HepG2 (cell line): Measurements from ENCODE around the gene ERF. TPM values are rescaled to one million over a fixed set of nuclear protein-coding genes. Genes with fewer than 3 reads are reported as not detected.
A peak's percentile ranks its signal among the peaks of the same experiment; 100 is the strongest.

Experiments
- ATAC-seq: fragments of 200-7000 bp; cut with Tn5 transposase; 3 replicates; pipeline ENCODE4 v1.9.1; 2020; ENCODE audit warnings: mild to moderate bottlenecking, moderate library complexity
- BruUV-seq: library from RNA; stranded (reverse); fragments of 400-500 nt; replicated peaks from 2 replicates; lab custom pipeline; 2021; lab: Mats Ljungman, UMichigan
- CTCF ChIA-PET: fragments of 300-600 bp; formaldehyde crosslinking; extraction: SDS; loops from one replicate; lab custom pipeline; 2021; ENCODE audit warnings: low total read pairs, inconsistent platforms, low intra/inter-chr PET ratio; lab: Yijun Ruan, JAX
- POLR2A ChIA-PET: fragments of 350-600 bp; sonication (Branson Sonifier 250); formaldehyde crosslinking; loops from one replicate; lab custom pipeline; 2020; ENCODE audit warnings: antibody characterized with exemption, inconsistent platforms; lab: Yijun Ruan, JAX
- DNase-seq: peaks from one replicate; pipeline ENCODE4 v3.0.0-alpha.2; 2015; ENCODE audit warnings: low spot score
- FAIRE-seq: peaks from 3 replicates; lab custom pipeline; 2011; peaks lifted over from hg19 to GRCh38; lab: Jason Lieb, UNC
- H2AFZ ChIP-seq: one replicate; pipeline ENCODE4 v1.6.1; 2011; ENCODE audit warnings: low read length, inconsistent platforms
- H3K27ac ChIP-seq: fragments of 300-600 bp; 3 replicates; pipeline ENCODE4 v1.8.0; 2011; ENCODE audit warnings: mixed run types, mild to moderate bottlenecking, mixed read lengths, low read length, inconsistent platforms; ENCODE audit not compliant: insufficient read depth; ENCODE audit errors: extremely low read length
- H3K27me3 ChIP-seq, 2 experiments: fragments of 200-600 bp in 1 of 2; 2 replicates in 1 of 2; 3 replicates in 1 of 2; pipeline versions ENCODE4 v1.6.0 to v1.8.0; 2011; ENCODE audit warnings: low read length in 2 of 2, mild to moderate bottlenecking in 2 of 2, moderate library complexity in 2 of 2, inconsistent platforms in 1 of 2; ENCODE audit not compliant: insufficient read depth in 2 of 2, control insufficient read depth in 1 of 2
- H3K36me3 ChIP-seq, 2 experiments: fragments of 200-600 bp in 1 of 2; replicated peaks in 1 of 2; 2 replicates in 1 of 2; 3 replicates in 1 of 2; pipeline versions ENCODE4 v1.5.1 to v1.8.0; 2011; ENCODE audit warnings: low read length in 2 of 2, inconsistent platforms in 1 of 2; ENCODE audit not compliant: insufficient read depth in 2 of 2, control insufficient read depth in 1 of 2
- H3K4me1 ChIP-seq: 2 replicates; pipeline ENCODE4 v1.5.1; 2012; ENCODE audit warnings: low read length, inconsistent platforms; ENCODE audit not compliant: insufficient read depth
- H3K4me2 ChIP-seq: 2 replicates; pipeline ENCODE4 v1.6.0; 2011; ENCODE audit warnings: low read depth, low read length, inconsistent platforms
- H3K4me3 ChIP-seq, 3 experiments: fragments of 200-600 bp in 1 of 3; sonication (generic), shearing (Covaris generic) in 1 of 3; replicated peaks in 1 of 3; 2 replicates each; pipeline ENCODE4 v1.5.1; 2011 to 2016; ENCODE audit warnings: low read length in 3 of 3, inconsistent platforms in 2 of 3, low read depth in 2 of 3, mild to moderate bottlenecking in 2 of 3, control low read depth in 1 of 3, mixed read lengths in 1 of 3; ENCODE audit not compliant: insufficient read depth in 1 of 3
- H3K79me2 ChIP-seq: one replicate; pipeline ENCODE4 v1.6.1; 2011; ENCODE audit warnings: low read length, inconsistent platforms; ENCODE audit not compliant: insufficient read depth
- H3K9ac ChIP-seq: 2 replicates; pipeline ENCODE4 v1.6.0; 2011; ENCODE audit warnings: mild to moderate bottlenecking, low read depth, low read length, inconsistent platforms; ENCODE audit not compliant: insufficient read depth
- H3K9me3 ChIP-seq: 2 replicates; pipeline ENCODE4 v1.5.1; 2012; ENCODE audit warnings: mild to moderate bottlenecking, low read length
- H4K20me1 ChIP-seq: 2 replicates; pipeline ENCODE4 v1.6.0; 2011; ENCODE audit warnings: inconsistent platforms, mild to moderate bottlenecking, low read length, moderate library complexity; ENCODE audit not compliant: insufficient read depth
- AKAP8 ChIP-seq: sonication (generic); formaldehyde crosslinking; IDR thresholded peaks from 2 replicates; pipeline ENCODE4 v1.5.1; 2020; ENCODE audit warnings: mild to moderate bottlenecking, missing genetic modification reagents
- FOXO1 ChIP-seq: sonication (generic); formaldehyde crosslinking; IDR thresholded peaks from 2 replicates; pipeline ENCODE4 v1.4.0; 2020; ENCODE audit warnings: missing genetic modification reagents
- GFI1 ChIP-seq: sonication (generic); formaldehyde crosslinking; IDR thresholded peaks from 2 replicates; pipeline ENCODE4 v1.5.0; 2020; ENCODE audit warnings: missing genetic modification reagents, mild to moderate bottlenecking, borderline replicate concordance
- KDM2A ChIP-seq: sonication (generic); formaldehyde crosslinking; IDR thresholded peaks from 2 replicates; pipeline ENCODE4 v1.4.0; 2020; ENCODE audit warnings: low read depth, missing genetic modification reagents, borderline replicate concordance
- KLF15 ChIP-seq: sonication (generic); formaldehyde crosslinking; IDR thresholded peaks from 2 replicates; pipeline ENCODE4 v1.8.1; 2023; ENCODE audit warnings: borderline replicate concordance, mild to moderate bottlenecking, inconsistent platforms, missing genetic modification reagents, mixed read lengths
- PTBP1 ChIP-seq: fragments of 200-400 bp; formaldehyde crosslinking; IDR thresholded peaks from 2 replicates; pipeline ENCODE4 v1.6.1; 2018; ENCODE audit warnings: low read length, low read depth; ENCODE audit not compliant: poor library complexity, severe bottlenecking
- RBFOX2 ChIP-seq: fragments of 200-400 bp; formaldehyde crosslinking; IDR thresholded peaks from 2 replicates; pipeline ENCODE4 v1.6.1; 2017; ENCODE audit warnings: low read depth, mild to moderate bottlenecking, low read length
- SIX1 ChIP-seq: sonication (generic); formaldehyde crosslinking; IDR thresholded peaks from 2 replicates; pipeline ENCODE4 v1.4.0; 2020; ENCODE audit warnings: missing genetic modification reagents, borderline replicate concordance
- TRIM22 ChIP-seq: fragments of 450-650 bp; IDR thresholded peaks from 2 replicates; pipeline ENCODE4 v1.6.1; 2017
- ZNF564 ChIP-seq: sonication (generic); formaldehyde crosslinking; IDR thresholded peaks from 2 replicates; pipeline ENCODE4 v1.8.1; 2023; ENCODE audit warnings: mild to moderate bottlenecking, missing genetic modification reagents
- ZNF570 ChIP-seq: sonication (generic); formaldehyde crosslinking; IDR thresholded peaks from 2 replicates; pipeline ENCODE4 v1.4.0; 2020; ENCODE audit warnings: mild to moderate bottlenecking, missing genetic modification reagents, borderline replicate concordance
- ZNF883 ChIP-seq: sonication (generic); formaldehyde crosslinking; IDR thresholded peaks from 2 replicates; pipeline ENCODE4 v1.5.1; 2020; ENCODE audit warnings: mild to moderate bottlenecking, missing genetic modification reagents; ENCODE audit errors: not compliant biosample characterization
- WGBS: methylation state at CpG from one replicate; pipeline ENCODE4 v1.1.6; 2017; ENCODE audit warnings: low lambda C conversion rate; 5-methylcytosine and 5-hydroxymethylcytosine counted together
- in situ Hi-C: cut with HindIII; loops from 2 replicates; pipeline ENCODE4 v1.10.0; 2017; ENCODE audit warnings: low pct_unique_long_range_greater_than_20kb; ENCODE audit not compliant: extremely low pct_ligation_motif_present
- intact Hi-C: fragments of 100-400 bp; cut with micrococcal nuclease; formaldehyde crosslinking; loops from one replicate; pipeline ENCODE4 v1.10.0; 2022; ENCODE audit not compliant: unreplicated experiment
- polyA plus RNA-seq, 8 experiments: library from polyadenylated mRNA; depleted of rRNA in 3 of 8; stranded (reverse) in 7 of 8; unstranded in 1 of 8; fragments of >200 nt; fragmentation: Illumina TruSeq in 4 of 8; extraction: Trizol in 4 of 8; gene quantifications; 2 replicates each; pipeline versions ENCODE4 v1.2.1 to v1.2.3, GENCODE V29; 2011 to 2016; ENCODE audit warnings: low read depth in 4 of 8, missing spikeins in 1 of 8, mixed read lengths in 1 of 8; ENCODE audit not compliant: insufficient read depth in 1 of 8
- total RNA-seq, 5 experiments: library from RNA; depleted of rRNA; stranded (reverse); fragments of >200 nt; fragmentation: Illumina TruSeq; extraction: Trizol; gene quantifications; 2 replicates each; pipeline ENCODE4 v1.2.3, GENCODE V29; 2016; ENCODE audit warnings: low read depth in 1 of 5
- TF ChIP-seq, protein P1 (sequence below): sonication (generic); formaldehyde crosslinking; IDR thresholded peaks from 2 replicates; pipeline ENCODE4 v1.9.0; 2021; ENCODE audit warnings: missing genetic modification reagents, borderline replicate concordance
- TF ChIP-seq, protein P2 (sequence below): sonication (generic); formaldehyde crosslinking; IDR thresholded peaks from 2 replicates; pipeline ENCODE4 v1.4.0; 2020; ENCODE audit warnings: missing genetic modification reagents, borderline replicate concordance

Gene ERF
- total and polyA plus RNA-seq, 2 of the 13 experiments (the other 11 are each of a cell fraction or from before 2014, with no cell fraction given), result 67.1 to 69.9 TPM

- H3K4me1 ChIP-seq, result peaks cover 70% of the 10 kb centered on the region
- TF ChIP-seq RBFOX2 (peak; percentile 75), ZNF883 (CRISPR knock-in tag) (no peak), ZNF564 (CRISPR knock-in tag) (no peak), AKAP8 (CRISPR knock-in tag) (peak; percentile 71), KLF15 (CRISPR knock-in tag) (no peak), ZNF570 (CRISPR knock-in tag) (no peak), KDM2A (CRISPR knock-in tag) (0 out of 2 replicates have a peak, but pooled peaks have one; percentile 5), SIX1 (no peak), PTBP1 (no peak), TRIM22 (no peak), GFI1 (CRISPR knock-in tag) (no peak), FOXO1 (CRISPR knock-in tag) (no peak)
- TF ChIP-seq, protein P1, sequence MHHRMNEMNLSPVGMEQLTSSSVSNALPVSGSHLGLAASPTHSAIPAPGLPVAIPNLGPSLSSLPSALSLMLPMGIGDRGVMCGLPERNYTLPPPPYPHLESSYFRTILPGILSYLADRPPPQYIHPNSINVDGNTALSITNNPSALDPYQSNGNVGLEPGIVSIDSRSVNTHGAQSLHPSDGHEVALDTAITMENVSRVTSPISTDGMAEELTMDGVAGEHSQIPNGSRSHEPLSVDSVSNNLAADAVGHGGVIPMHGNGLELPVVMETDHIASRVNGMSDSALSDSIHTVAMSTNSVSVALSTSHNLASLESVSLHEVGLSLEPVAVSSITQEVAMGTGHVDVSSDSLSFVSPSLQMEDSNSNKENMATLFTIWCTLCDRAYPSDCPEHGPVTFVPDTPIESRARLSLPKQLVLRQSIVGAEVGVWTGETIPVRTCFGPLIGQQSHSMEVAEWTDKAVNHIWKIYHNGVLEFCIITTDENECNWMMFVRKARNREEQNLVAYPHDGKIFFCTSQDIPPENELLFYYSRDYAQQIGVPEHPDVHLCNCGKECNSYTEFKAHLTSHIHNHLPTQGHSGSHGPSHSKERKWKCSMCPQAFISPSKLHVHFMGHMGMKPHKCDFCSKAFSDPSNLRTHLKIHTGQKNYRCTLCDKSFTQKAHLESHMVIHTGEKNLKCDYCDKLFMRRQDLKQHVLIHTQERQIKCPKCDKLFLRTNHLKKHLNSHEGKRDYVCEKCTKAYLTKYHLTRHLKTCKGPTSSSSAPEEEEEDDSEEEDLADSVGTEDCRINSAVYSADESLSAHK, result no peak
- TF ChIP-seq, protein P2, sequence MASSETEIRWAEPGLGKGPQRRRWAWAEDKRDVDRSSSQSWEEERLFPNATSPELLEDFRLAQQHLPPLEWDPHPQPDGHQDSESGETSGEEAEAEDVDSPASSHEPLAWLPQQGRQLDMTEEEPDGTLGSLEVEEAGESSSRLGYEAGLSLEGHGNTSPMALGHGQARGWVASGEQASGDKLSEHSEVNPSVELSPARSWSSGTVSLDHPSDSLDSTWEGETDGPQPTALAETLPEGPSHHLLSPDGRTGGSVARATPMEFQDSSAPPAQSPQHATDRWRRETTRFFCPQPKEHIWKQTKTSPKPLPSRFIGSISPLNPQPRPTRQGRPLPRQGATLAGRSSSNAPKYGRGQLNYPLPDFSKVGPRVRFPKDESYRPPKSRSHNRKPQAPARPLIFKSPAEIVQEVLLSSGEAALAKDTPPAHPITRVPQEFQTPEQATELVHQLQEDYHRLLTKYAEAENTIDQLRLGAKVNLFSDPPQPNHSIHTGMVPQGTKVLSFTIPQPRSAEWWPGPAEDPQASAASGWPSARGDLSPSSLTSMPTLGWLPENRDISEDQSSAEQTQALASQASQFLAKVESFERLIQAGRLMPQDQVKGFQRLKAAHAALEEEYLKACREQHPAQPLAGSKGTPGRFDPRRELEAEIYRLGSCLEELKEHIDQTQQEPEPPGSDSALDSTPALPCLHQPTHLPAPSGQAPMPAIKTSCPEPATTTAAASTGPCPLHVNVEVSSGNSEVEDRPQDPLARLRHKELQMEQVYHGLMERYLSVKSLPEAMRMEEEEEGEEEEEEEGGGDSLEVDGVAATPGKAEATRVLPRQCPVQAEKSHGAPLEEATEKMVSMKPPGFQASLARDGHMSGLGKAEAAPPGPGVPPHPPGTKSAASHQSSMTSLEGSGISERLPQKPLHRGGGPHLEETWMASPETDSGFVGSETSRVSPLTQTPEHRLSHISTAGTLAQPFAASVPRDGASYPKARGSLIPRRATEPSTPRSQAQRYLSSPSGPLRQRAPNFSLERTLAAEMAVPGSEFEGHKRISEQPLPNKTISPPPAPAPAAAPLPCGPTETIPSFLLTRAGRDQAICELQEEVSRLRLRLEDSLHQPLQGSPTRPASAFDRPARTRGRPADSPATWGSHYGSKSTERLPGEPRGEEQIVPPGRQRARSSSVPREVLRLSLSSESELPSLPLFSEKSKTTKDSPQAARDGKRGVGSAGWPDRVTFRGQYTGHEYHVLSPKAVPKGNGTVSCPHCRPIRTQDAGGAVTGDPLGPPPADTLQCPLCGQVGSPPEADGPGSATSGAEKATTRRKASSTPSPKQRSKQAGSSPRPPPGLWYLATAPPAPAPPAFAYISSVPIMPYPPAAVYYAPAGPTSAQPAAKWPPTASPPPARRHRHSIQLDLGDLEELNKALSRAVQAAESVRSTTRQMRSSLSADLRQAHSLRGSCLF (CRISPR knock-in tag), result no peak
These were observed 5.7 kb downstream of the ERF start for GRCh38 chr19:42249149-42249750.

More at GRCh38 chr19:42249149-42249750, 5.7 kb downstream of the ERF start:
- WGBS, result 96% methylated on average over 36 of the region's 36 CpGs
- no peak overlapping the region for H3K4me3 ChIP-seq
- H3K9ac ChIP-seq, result no peak overlapping the region
- H3K79me2 ChIP-seq, result peaks cover 38% of the 10 kb centered on the region
- intact Hi-C loops, result no loop called here
- no peak overlapping the region for H3K4me2 ChIP-seq
- no TSS peak for BruUV-seq
- peaks cover 50% of the 10 kb centered on the region for H4K20me1 ChIP-seq
- H3K36me3 ChIP-seq, result peaks cover 7 to 32% of the 10 kb centered on the region in 2 experiments; a peak in 3 of 5 replicates
- POLR2A ChIA-PET, result interaction anchor here (0.5 to 3.6 kb wide), 4 partner anchors 12 to 31 kb away, joined by 3 to 25 read pairs (median 3); partner anchors contain the start of gene CIC
- no peak overlapping the region for H3K27ac ChIP-seq
- H2AFZ ChIP-seq, result no peak overlapping the region
- ATAC-seq (no peak), DNase-seq (no peak), FAIRE-seq (no peak)
- no peaks in the 10 kb centered on the region for H3K9me3 ChIP-seq
- H3K27me3 ChIP-seq, result no peaks in the 10 kb centered on the region; a peak in 1 of 5 replicates
- in situ Hi-C loops, result no loop called here
- CTCF ChIA-PET, result no interaction called here
